Choroid plexus epithelial cell (primary cell): Measurements from ENCODE around the gene ZNF765.
"Not testable (repeated sequence)": the region's sequence is repeated elsewhere in the genome, so short reads cannot be mapped to it uniquely, and the experiment has no call there.

Experiments
- DNase-seq: peaks from one replicate; pipeline ENCODE4 v3.0.0-alpha.2; 2010; ENCODE audit warnings: low read depth
- H3K4me3 ChIP-seq: 2 replicates; pipeline ENCODE4 v1.5.1; 2011; ENCODE audit warnings: low read depth, mild to moderate bottlenecking, control low read depth, low read length, moderate library complexity
- CTCF ChIP-seq: conservative IDR thresholded peaks from 2 replicates; pipeline ENCODE4 v1.5.1; 2011; ENCODE audit warnings: low read depth, mild to moderate bottlenecking, control low read depth, inconsistent platforms, low read length, moderate library complexity

ZNF765 gene

DNA sequence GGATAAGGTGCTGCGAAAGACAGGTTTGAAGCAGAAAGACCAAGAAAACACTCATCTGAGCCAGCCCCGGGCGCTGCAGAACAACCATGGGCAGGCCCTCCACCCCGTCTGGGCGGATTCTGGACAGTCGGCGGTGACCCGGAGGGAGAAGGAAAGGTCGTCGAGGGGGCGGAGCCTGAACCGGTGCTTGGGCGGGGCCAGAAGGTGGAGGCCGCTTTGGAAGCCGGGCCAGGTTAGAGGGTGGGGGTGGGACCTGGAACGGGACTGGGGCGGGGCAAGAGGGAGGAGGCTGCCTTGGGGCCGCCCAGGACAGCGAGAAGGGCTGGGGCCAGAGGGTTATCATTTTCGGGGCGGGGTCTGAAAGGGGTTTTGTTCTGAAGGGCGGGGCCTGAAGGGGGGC lies 5.0 kb upstream of the ZNF765 start:
- TF ChIP-seq CTCF, result no peak
- H3K4me3 ChIP-seq, result no peak overlapping the region
- DNase-seq, result no peak

GRCh38 chr19:53394522-53394973 lies 401 bp upstream of the ZNF765 start:
- DNase-seq, result no peak

DNA sequence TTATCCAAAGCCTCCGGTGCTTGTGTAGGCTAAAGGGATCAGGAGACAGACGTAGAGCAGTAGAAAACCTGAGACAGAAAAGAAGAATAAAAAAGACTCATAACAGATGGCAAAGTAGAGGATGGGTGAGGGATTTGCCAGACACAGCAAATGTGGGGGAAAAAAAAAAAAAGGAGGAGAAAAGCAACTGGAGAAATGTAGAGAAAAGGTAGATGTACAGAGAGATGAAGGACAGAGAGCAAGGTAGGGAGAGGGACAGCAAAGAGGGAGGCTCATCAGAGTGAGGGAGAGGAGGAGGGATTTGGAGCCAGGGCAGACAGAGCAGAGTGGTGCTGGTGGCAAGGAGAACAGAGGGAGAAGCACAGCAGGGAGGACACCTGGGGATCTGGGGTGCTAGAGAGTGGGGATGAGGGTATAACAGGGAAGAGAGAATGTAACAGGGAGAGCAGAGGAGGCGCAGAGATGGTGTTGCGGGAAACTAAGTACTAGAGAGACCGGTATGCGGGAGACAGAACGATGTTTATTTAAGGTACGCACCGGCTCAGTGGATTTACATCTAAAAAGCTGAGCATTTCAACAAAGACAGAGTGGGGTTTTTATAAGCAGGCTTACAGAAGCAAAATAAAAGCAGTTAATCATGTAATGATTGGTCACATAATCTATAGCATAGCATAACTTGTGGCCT lies 1.0 kb downstream of the ZNF765 start:
- H3K4me3 ChIP-seq, result peak overlapping the region; percentile 80
- peak; percentile 13 for DNase-seq

More at GRCh38 chr19:53394522-53394973, 401 bp upstream of the ZNF765 start:
- peak overlapping the region; percentile 80 for H3K4me3 ChIP-seq
- no peak for TF ChIP-seq CTCF

GRCh38 chr19:53396525-53396868 lies 1.5 kb downstream of the ZNF765 start:
- no peak for DNase-seq
- peak overlapping the region; percentile 20 for H3K4me3 ChIP-seq
- TF ChIP-seq CTCF, result no peak

- not testable (repeated sequence) for DNase-seq, H3K4me3 ChIP-seq
Measured at GRCh38 chr19:53397918-53398317, 3.0 kb downstream of the ZNF765 start.

GRCh38 chr19:53409505-53410204 lies 14.7 kb downstream of the ZNF765 start:
- H3K4me3 ChIP-seq, result no peak overlapping the region
- no peak for DNase-seq
- TF ChIP-seq CTCF, result no peak

- DNase-seq, H3K4me3 ChIP-seq: not testable (repeated sequence)
Measured at GRCh38 chr19:53420520-53421315, 25.8 kb downstream of the ZNF765 start.

GRCh38 chr19:53422551-53422950 lies 27.6 kb downstream of the ZNF765 start:
- no peak for TF ChIP-seq CTCF
- no peak overlapping the region for H3K4me3 ChIP-seq
- no peak for DNase-seq

GRCh38 chr19:53423074-53423473 lies 28.1 kb downstream of the ZNF765 start:
- not testable (repeated sequence) for H3K4me3 ChIP-seq, DNase-seq
